Measurements from ENCODE around the gene MAPKAPK3. TPM values are rescaled to one million over a fixed set of nuclear protein-coding genes. Genes with fewer than 3 reads are reported as not detected.

MAPKAPK3 gene
- total and polyA plus RNA-seq, 2 donors from 2014 or later = 68.0 to 75.8 TPM

GRCh38 chr3:50610181-50610971 lies 6.6 kb upstream of the MAPKAPK3 start:
- intact Hi-C loops (cut with DNase I) = loop anchor here (5.0 kb wide), 1 partner anchor 38 kb away; no protein-coding TSS in a partner anchor
- FAIRE-seq (no peak), DNase-seq (peak in 2 of 5 donors; percentile 55 to 80)
- peak overlapping the region; percentile 79 to 95 (median 93) for H3K4me3 ChIP-seq (ENCODE audit: low read length in 3 of 3)
- H3K27me3 ChIP-seq (ENCODE audit: control insufficient read depth, insufficient read depth, low read length) = no peaks in the 10 kb centered on the region
- H3K4me1 ChIP-seq (ENCODE audit: control insufficient read depth in 2 of 3, insufficient read depth in 2 of 3, low read depth in 1 of 3, low read length in 3 of 3) = peaks cover 3 to 44% (median 43%) of the 10 kb centered on the region in 3 donors
- H3K9ac ChIP-seq (ENCODE audit: low read length in 3 of 3) = peak overlapping the region; percentile 54 to 97 (median 96)
- peak overlapping the region; percentile 98 to 99 for H3K27ac ChIP-seq (ENCODE audit: low read depth in 2 of 2, low read length in 2 of 2)
- H3K36me3 ChIP-seq (ENCODE audit: control insufficient read depth in 2 of 3, insufficient read depth in 3 of 3, low read length in 3 of 3) = peaks cover 0 to 43% (median 29%) of the 10 kb centered on the region in 3 donors
- H3K9me3 ChIP-seq (ENCODE audit: control insufficient read depth in 2 of 3, insufficient read depth in 1 of 3, low read length in 3 of 3) = no peaks in the 10 kb centered on the region
- TF ChIP-seq CTCF (IDR thresholded peaks at IDR 0.05; ENCODE audit: borderline replicate concordance, extremely low read depth, insufficient read depth) = no peak

- peaks cover 3 to 38% (median 37%) of the 10 kb centered on the region in 3 donors for H3K4me1 ChIP-seq (ENCODE audit: control insufficient read depth in 2 of 3, insufficient read depth in 2 of 3, low read depth in 1 of 3, low read length in 3 of 3)
- FAIRE-seq (no peak), DNase-seq (peak in 1 of 5 donors; percentile 75)
- no peaks in the 10 kb centered on the region for H3K9me3 ChIP-seq (ENCODE audit: control insufficient read depth in 2 of 3, insufficient read depth in 1 of 3, low read length in 3 of 3)
- peak overlapping the region; percentile 98 to 99 for H3K27ac ChIP-seq (ENCODE audit: low read depth in 2 of 2, low read length in 2 of 2)
- H3K9ac ChIP-seq (ENCODE audit: low read length in 3 of 3) = peak overlapping the region; percentile 54 to 97 (median 96)
- peaks cover 0 to 39% (median 27%) of the 10 kb centered on the region in 3 donors for H3K36me3 ChIP-seq (ENCODE audit: control insufficient read depth in 2 of 3, insufficient read depth in 3 of 3, low read length in 3 of 3)
- no peaks in the 10 kb centered on the region for H3K27me3 ChIP-seq (ENCODE audit: control insufficient read depth, insufficient read depth, low read length)
- peak overlapping the region; percentile 79 to 95 (median 93) for H3K4me3 ChIP-seq (ENCODE audit: low read length in 3 of 3)
- intact Hi-C loops (cut with DNase I) = loop anchor here (5.0 kb wide), 1 partner anchor 39 kb away; no protein-coding TSS in a partner anchor
- no peak for TF ChIP-seq CTCF (IDR thresholded peaks at IDR 0.05; ENCODE audit: borderline replicate concordance, extremely low read depth, insufficient read depth)
Measured at GRCh38 chr3:50610992-50611463, 5.9 kb upstream of the MAPKAPK3 start.

- DNase-seq (peak; percentile 97 to 99 (median 99)), FAIRE-seq (peak; percentile 88)
- intact Hi-C loops (cut with DNase I) = loop anchor here (5.0 kb wide), 1 partner anchor 39 kb away; no protein-coding TSS in a partner anchor
- TF ChIP-seq CTCF (IDR thresholded peaks at IDR 0.05; ENCODE audit: borderline replicate concordance, extremely low read depth, insufficient read depth) = peak; percentile 2
- H3K4me1 ChIP-seq (ENCODE audit: control insufficient read depth in 2 of 3, insufficient read depth in 2 of 3, low read depth in 1 of 3, low read length in 3 of 3) = peaks cover 5 to 37% (median 35%) of the 10 kb centered on the region in 3 donors
- H3K4me3 ChIP-seq (ENCODE audit: low read length in 3 of 3) = peak within 1 kb of the TSS; percentile 79 to 95 (median 93)
- peak within 1 kb of the TSS; percentile 98 to 99 for H3K27ac ChIP-seq (ENCODE audit: low read depth in 2 of 2, low read length in 2 of 2)
- no peaks in the 10 kb centered on the region for H3K27me3 ChIP-seq (ENCODE audit: control insufficient read depth, insufficient read depth, low read length)
- peak within 1 kb of the TSS; percentile 54 to 97 (median 96) for H3K9ac ChIP-seq (ENCODE audit: low read length in 3 of 3)
- H3K36me3 ChIP-seq (ENCODE audit: control insufficient read depth in 2 of 3, insufficient read depth in 3 of 3, low read length in 3 of 3) = peaks cover 0 to 33% (median 27%) of the 10 kb centered on the region in 3 donors
- no peaks in the 10 kb centered on the region for H3K9me3 ChIP-seq (ENCODE audit: control insufficient read depth in 2 of 3, insufficient read depth in 1 of 3, low read length in 3 of 3)
Measured at GRCh38 chr3:50611464-50612233, 5.3 kb upstream of the MAPKAPK3 start, which contains the start of gene CISH. CISH (minus strand) TSS chr3:50611774; CDS start chr3:50611650, 124 bp downstream.

Measured in kidney (tissue), 14 donors.